Measurements from ENCODE around the gene THBD.

DNA sequence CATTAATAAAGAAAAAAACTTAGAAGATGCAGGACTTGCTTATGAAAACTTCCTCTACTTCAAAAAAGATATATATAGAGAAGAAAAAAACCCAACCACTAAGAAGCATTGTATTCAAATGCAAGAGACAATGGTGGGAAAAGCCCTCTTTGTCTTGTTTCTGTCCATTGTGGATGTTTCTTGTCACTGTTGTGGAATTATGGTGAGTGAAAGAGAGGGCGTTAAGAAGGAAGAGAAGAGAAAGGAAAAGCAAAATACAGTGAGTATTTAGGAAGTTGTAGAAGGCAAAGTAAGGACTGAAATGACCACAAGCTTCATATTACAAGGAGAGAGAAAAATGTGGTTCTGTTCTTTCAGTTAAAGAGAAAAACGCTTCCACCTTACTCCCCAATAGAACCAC lies 14.1 kb upstream of the THBD start:
- TF ChIP-seq, protein P1, sequence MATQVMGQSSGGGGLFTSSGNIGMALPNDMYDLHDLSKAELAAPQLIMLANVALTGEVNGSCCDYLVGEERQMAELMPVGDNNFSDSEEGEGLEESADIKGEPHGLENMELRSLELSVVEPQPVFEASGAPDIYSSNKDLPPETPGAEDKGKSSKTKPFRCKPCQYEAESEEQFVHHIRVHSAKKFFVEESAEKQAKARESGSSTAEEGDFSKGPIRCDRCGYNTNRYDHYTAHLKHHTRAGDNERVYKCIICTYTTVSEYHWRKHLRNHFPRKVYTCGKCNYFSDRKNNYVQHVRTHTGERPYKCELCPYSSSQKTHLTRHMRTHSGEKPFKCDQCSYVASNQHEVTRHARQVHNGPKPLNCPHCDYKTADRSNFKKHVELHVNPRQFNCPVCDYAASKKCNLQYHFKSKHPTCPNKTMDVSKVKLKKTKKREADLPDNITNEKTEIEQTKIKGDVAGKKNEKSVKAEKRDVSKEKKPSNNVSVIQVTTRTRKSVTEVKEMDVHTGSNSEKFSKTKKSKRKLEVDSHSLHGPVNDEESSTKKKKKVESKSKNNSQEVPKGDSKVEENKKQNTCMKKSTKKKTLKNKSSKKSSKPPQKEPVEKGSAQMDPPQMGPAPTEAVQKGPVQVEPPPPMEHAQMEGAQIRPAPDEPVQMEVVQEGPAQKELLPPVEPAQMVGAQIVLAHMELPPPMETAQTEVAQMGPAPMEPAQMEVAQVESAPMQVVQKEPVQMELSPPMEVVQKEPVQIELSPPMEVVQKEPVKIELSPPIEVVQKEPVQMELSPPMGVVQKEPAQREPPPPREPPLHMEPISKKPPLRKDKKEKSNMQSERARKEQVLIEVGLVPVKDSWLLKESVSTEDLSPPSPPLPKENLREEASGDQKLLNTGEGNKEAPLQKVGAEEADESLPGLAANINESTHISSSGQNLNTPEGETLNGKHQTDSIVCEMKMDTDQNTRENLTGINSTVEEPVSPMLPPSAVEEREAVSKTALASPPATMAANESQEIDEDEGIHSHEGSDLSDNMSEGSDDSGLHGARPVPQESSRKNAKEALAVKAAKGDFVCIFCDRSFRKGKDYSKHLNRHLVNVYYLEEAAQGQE (IDR thresholded peaks at IDR 0.05; ENCODE audit: insufficient replicate concordance, low read depth) = no peak
- TF ChIP-seq POLR2AphosphoS5 (IDR thresholded peaks at IDR 0.05; ENCODE audit: low read depth) (no peak), GABPA (IDR thresholded peaks at IDR 0.05; ENCODE audit: low read depth) (no peak), SPI1 (IDR thresholded peaks at IDR 0.05; ENCODE audit: borderline replicate concordance, low read depth) (no peak)
- TF ChIP-seq, protein P2, sequence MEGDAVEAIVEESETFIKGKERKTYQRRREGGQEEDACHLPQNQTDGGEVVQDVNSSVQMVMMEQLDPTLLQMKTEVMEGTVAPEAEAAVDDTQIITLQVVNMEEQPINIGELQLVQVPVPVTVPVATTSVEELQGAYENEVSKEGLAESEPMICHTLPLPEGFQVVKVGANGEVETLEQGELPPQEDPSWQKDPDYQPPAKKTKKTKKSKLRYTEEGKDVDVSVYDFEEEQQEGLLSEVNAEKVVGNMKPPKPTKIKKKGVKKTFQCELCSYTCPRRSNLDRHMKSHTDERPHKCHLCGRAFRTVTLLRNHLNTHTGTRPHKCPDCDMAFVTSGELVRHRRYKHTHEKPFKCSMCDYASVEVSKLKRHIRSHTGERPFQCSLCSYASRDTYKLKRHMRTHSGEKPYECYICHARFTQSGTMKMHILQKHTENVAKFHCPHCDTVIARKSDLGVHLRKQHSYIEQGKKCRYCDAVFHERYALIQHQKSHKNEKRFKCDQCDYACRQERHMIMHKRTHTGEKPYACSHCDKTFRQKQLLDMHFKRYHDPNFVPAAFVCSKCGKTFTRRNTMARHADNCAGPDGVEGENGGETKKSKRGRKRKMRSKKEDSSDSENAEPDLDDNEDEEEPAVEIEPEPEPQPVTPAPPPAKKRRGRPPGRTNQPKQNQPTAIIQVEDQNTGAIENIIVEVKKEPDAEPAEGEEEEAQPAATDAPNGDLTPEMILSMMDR (IDR thresholded peaks at IDR 0.05; ENCODE audit: insufficient read depth, low read length) = no peak

All from HL-60 (cell line).